Activated CD4-positive, CD25-positive, alpha-beta regulatory T cell treated with anti-CD3 and anti-CD28 coated beads, Interleukin-2, amount 50 U/mL, for 72 hours (primary cell): ENCODE data around the gene CPVL.
"Not testable (repeated sequence)": the region's sequence is repeated elsewhere in the genome, so short reads cannot be mapped to it uniquely, and the experiment has no call there.

Experiments
- DNase-seq: peaks from one replicate; pipeline ENCODE4 v3.0.0; 2021

The CPVL gene

DNA sequence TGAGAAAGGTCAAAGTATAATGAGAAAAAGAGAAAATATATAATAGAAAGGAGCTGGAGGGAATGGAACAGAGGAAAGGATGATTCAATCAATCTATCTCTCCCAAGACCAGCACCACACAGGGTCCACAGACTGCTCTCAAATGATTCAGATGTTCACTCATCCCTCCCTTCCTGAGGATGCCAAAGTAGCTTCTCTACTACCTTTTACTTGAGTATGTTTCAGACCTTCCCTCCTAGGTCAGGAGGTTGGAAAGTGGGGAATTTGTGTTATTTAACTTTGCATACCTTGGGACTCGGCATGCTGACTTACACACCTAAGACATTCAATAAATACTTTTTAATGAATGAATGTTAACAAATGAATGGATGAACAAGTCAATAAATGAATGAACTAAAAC, 30.6 kb downstream of the CPVL start:
- DNase-seq: no peak

DNA sequence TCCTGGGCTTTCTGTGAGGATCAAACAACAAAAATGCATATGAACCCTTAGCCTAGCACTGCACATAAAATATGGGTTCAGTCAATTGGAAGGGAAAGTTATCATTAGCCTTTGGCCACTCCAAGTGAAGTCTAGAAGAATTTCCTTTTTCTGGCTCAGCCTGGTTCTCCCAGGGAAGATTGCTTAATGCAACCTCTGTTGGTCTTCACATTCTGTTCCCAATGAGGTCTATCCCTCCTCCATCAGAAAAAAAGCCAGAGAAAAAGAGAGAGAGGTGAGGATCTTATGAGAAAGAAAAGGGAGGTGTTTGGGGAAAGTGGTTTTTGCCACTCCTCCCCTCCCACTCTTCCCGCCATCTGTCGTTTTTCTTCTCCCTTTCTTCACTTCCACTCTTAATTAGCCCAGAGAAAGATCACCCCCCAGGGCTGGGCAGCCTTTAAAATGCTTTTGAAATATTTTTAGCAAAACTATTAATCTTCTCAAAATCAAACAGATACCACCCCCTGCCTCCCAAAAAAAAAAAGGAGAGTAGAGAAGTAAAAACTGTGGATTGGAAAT, 31.1 kb downstream of the CPVL start:
- DNase-seq: no peak

DNA sequence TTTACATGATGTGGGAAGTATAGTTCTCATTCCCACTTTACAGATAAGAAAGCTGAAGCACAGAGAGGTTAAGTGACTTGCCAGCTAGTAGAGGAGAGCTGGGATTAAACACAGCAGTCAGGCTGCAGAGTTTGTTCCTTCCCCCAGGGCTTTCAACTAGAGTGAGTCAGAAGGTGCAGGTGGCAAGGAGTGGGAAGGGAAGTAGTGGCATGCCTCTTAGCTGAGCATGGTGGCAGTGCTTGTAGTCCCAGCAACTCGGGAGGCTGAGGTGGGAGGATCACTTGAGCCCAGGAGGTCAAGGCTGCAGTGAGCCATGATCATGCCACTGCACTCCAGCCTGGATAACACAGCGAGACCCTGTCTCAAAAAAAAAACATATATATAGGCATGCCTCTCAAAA, 32.1 kb downstream of the CPVL start:
- not testable (repeated sequence) for DNase-seq

GRCh38 chr7:29113384-29114102, 32.8 kb downstream of the CPVL start:
- no peak for DNase-seq

GRCh38 chr7:29112721-29113120, 33.6 kb downstream of the CPVL start:
- DNase-seq: no peak

DNA sequence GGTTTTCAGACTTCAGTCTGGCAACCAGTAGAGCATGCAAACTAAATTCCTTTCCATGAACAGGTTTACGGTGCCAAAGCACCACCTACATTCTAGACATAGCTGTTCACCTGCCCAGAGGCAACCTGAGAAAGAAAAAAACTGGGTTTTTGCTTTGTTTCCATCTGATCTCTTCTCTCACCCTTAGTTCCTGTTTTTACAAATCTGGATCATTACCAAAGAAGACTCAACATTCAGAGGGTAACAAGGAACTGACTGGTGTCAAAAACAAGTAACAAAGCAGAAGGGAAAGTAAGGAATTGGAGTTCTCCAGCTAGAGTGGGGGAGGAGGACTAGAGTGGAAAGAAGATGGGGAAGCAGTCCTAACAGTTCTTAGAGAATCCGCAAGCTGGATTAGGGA, 36.4 kb downstream of the CPVL start:
- no peak for DNase-seq

DNA sequence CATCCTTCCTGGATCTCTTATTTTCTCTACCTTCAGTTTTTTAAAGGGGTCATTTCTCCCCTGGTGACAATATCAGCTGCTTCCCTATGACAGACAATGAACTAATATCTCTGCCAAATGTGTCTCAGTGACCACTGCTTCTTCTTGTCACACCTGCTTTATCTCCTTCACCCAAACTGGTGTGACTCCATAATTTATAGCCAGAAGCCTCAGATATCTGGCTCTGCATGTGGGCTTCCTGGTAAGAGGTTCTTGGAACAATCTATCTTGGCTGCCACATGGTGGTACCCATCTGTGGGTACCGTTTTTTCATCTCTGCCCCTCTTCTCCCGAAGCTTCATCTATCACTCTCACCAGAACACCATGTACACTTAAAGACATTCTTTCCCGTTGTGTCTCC, 37.0 kb downstream of the CPVL start:
- DNase-seq: no peak

DNA sequence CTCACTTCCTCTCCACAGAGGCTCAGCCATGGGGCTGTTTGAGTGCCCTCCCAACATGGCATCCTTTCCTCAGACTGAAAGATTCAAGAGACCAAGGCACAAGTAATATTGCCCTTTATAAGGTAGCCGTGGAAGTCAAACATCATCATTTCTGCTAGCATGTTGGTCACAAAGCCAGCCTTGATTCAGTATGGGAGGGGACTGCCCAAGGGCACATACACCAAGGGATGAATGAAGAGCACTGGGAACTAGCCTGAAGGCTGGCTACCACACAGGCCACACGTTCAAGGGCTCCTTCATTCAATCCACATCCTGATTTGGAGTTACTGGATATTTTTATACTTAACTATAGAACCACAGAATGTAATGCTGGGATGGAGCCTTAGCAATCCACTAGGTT, 39.3 kb downstream of the CPVL start:
- DNase-seq: no peak

- no peak for DNase-seq
Observed at GRCh38 chr7:29106669-29106988, 39.7 kb downstream of the CPVL start.

DNA sequence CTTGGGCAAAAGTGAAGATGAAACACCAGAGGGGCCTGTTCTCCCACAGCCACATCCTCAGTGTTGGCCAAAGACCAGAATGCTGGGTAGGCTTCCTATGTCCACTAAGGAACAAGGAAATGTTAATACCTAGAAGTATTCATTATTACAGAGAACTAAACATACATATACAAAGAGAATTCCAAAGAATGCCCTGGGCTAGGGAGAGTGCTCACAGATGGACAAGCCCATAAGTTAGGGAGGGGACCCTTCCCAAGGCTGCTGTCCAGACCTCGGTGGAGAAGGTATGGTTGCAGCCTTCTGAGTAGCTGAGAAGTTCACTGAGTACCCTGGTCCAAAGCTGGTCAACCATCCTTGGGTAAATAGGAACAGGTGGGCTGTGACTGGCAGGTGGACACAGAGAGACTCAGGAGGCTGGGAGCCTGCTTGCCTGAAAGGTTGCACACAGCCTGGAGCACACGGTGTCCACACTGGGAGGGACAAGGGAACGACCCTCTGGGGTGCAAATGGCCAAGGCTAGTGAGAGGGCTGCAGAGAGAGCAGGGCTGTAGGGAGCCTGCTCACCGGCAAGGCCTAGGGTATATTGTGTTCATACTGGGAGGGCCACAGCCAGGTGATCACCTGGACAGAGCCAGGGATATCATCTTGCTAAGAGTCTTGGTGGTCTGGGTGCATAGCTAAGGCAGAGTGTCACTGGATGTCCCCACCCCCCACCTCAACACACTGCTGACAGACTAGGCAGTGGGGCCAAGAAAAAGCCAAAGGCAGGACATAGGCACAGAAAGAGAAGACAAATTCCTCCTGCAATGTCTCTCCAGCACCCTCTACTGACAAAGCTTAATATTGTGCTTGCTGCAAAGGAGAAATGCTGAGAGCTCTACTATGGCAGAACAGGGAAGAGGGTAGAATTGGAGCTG, 40.3 kb downstream of the CPVL start:
- DNase-seq: no peak

GRCh38 chr7:29105191-29105590, 41.1 kb downstream of the CPVL start:
- no peak for DNase-seq

DNA sequence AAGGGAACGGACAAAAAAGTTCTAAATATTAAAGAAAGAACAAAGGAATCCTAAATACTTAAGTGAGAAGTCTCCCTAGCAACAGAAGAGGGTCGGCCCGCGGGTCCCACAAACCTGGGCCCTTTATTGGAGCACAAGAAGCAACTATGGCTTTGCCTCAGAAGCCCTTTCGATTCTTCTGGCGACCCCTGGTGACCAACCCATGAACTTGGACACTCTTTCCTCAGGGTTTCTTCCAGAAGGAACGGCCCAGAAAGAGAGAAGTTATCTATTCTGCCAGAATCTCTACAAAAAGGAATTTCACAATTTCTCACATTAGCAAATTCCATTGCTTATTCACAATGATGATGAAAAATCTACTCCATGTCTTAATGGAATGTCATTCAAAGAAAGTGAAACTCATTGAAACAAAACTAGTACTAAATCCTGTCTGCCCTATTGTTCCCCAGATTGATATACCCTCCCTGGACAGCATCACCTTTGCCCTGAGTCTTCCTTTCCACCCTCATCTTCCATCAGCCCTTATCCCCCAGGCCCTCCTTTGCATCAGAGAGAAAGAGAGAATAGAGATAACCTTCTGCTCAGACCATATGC, 43.7 kb downstream of the CPVL start:
- DNase-seq: no peak

GRCh38 chr7:29100924-29101323, 45.4 kb downstream of the CPVL start:
- DNase-seq: no peak

DNA sequence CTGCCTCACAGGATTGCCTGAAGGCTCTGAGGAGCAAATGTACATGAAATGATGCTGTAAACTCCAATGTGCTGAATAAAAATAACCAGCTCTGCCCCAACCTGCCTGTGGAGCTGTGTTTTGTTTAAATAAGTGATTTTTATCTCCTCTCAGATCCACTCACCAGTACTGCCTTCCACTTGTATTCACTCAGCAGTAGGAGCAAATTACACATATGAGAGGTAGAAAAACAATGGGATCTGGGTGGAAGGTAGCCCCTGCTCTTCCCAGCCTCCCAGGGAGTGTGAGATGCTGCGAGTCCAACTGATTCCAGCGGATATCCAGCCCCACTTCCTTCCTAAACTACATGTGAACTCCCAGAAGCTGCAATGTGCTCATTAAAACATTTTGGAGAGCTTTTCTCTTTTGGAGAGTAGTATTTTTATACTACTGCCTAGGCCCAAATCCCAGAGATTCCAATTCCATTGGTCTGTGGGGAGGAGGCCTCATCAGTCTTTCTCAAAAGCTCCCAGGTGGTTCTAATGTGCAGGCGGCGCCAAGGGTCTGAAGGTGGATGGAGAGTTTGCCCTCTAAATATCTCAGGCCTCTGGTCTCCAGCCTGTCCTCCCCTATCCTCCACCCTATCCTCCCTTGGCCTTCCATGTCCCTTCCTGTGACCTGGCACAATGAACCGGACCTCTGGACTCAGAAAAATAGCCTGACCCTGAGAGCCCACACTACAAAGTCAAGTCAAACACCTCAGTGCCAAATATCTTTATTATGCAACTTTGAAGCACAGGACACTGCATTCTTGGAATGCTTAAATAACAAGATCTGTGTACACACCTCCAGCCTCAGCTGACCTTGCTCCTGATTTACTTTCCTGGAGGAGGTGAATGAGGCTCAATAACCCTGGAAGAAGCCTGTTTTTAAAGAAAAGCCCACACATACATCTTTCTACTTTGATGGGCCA, 46.2 kb downstream of the CPVL start:
- DNase-seq: no peak

- no peak for DNase-seq
Observed at GRCh38 chr7:29096446-29096730, 49.9 kb downstream of the CPVL start.

- no peak for DNase-seq
Observed at GRCh38 chr7:29095631-29096445, 50.5 kb downstream of the CPVL start.

DNA sequence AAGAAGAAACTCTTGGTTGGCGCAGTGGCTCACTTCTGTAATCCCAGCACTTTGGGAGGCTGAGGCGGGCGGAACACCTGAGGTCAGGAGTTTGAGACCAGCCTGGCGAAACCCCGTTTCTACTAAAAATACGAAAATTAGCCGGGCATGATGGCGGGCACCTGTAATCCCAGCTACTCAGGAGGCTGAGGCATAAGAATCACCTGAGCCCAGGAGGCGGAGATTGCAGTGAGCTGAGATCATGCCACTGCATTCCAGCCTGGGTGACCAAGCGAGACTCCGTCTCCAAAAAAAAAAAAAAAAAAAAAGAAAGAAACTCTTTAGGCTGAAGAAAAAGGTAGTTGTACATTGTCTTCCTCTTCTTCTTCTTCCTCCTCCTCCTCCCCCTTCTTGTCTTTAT, 53.2 kb downstream of the CPVL start:
- DNase-seq: not testable (repeated sequence)

DNA sequence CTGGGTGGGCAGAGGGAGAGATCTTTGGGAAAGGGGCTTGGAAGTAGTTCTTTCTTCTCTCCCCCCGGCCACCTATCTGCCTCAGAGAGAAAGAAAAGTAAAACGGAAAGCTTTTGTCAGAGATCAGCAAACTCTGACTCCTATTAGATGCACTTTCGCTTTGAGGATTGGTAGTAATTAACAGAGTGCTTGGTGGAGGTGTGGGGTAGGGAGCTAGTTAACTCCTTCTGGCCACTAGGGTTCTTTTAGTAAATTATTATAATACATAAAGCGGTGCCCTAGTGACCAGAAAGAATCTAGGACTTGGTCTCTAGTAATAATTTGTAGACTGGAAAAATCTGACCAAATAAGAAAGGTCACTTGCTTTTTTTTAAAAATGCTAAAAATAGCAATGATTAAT, 54.6 kb downstream of the CPVL start:
- no peak for DNase-seq

DNA sequence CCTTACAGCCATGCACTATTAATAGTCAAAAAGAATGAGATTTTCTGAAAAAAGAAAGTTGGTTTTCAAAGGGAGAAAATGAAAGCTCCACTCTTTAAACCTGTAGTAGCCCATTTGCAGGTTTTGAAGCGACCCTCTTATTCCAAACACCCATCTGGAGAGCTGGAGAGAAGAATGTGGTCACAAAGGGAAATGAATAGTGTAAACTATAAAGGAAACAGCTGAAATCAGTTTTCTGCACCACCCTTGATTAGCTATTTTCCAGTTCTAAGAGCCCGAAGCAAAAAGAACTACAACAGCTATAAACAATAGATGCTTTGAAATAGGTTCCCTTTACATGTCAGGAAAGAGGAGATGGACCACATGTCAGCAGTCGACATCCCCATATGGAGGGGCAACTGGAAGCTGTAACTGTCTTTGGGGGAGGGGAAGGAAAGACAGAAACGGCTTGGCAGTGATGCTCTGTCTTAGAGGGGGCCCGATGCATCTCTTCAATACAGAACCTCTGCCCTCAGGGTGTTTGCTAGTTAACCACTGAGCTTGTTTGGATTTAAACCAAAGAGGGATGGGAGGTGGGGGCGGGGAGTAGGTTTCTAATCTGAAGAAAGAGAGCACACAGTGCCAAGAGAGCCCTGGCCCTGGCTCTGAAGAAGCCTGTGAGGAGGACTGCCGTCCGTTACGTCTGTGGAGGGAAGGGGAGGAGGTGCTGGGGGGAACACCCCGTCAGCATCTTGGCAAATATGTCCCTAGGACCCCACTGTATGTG, 55.3 kb downstream of the CPVL start:
- no peak for DNase-seq

DNA sequence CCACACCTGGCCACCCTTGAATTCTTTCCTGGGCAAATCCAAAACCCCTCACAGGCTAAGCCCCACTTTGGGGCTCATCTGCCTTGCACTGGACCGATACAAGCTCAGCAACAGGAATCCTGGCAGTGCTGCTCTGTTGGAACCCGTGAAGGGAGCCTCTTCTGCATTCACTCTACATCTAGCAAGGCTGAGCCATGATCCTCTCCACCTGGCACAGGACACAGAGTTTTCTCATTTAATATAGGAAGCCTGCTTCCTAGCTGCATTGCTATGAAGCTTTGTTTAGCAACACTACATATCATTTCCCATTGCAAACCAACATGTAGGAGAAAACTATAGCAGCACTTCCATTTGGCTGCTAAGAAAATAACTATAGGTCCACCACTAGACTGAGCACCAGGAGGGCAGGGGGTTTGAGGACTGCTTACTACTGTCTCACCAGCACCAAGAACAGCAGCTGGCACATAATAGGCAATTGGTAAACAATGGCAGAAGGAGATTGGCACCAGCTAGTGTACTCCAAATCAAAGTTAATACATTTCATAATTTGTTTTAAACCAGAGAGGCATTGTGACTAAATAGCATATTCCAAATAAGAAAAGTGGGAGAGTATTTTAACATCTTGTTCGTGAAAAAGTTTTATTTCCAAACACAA, 56.1 kb downstream of the CPVL start:
- DNase-seq: no peak

GRCh38 chr7:29087840-29088170, 58.5 kb downstream of the CPVL start:
- DNase-seq: no peak
